HG02885 (cell line): ENCODE results near the gene TTC27.

Source experiments
- ATAC-seq: cut with Tn5 transposase; IDR thresholded peaks from one replicate; pipeline ENCODE4 v1.9.1; 2021; ENCODE audit warnings: mild to moderate bottlenecking; ENCODE audit not compliant: unreplicated experiment, poor library complexity

TTC27 gene

GRCh38 chr2:32666704-32667103, 38.9 kb downstream of the TTC27 start:
- no peak for ATAC-seq

- no peak for ATAC-seq
Observed at GRCh38 chr2:32668254-32668653, 40.4 kb downstream of the TTC27 start.

- ATAC-seq: no peak
Observed at GRCh38 chr2:32671885-32672533, 44.2 kb downstream of the TTC27 start.

- no peak for ATAC-seq
Observed at GRCh38 chr2:32678825-32679224, 51.0 kb downstream of the TTC27 start.

- no peak for ATAC-seq
Observed at GRCh38 chr2:32680942-32681341, 53.1 kb downstream of the TTC27 start.

- ATAC-seq: no peak
Observed at GRCh38 chr2:32683520-32684086, 55.8 kb downstream of the TTC27 start.

GRCh38 chr2:32688541-32688940, 60.7 kb downstream of the TTC27 start:
- peak; percentile 73 for ATAC-seq

GRCh38 chr2:32691678-32692077, 63.8 kb downstream of the TTC27 start:
- ATAC-seq: no peak

GRCh38 chr2:32696439-32696838, 68.6 kb downstream of the TTC27 start:
- no peak for ATAC-seq

- no peak for ATAC-seq
Observed at GRCh38 chr2:32697156-32697555, 69.3 kb downstream of the TTC27 start.

GRCh38 chr2:32699151-32699550, 71.3 kb downstream of the TTC27 start:
- no peak for ATAC-seq

GRCh38 chr2:32701806-32702205, 74.0 kb downstream of the TTC27 start:
- no peak for ATAC-seq

GRCh38 chr2:32702303-32703064, 74.6 kb downstream of the TTC27 start:
- ATAC-seq: no peak

- ATAC-seq: no peak
Observed at GRCh38 chr2:32706815-32707579, 79.1 kb downstream of the TTC27 start.

GRCh38 chr2:32711219-32711618, 83.4 kb downstream of the TTC27 start:
- no peak for ATAC-seq

- no peak for ATAC-seq
Observed at GRCh38 chr2:32711908-32712501, 84.2 kb downstream of the TTC27 start.

- no peak for ATAC-seq
Observed at GRCh38 chr2:32712870-32713269, 85.0 kb downstream of the TTC27 start.

- ATAC-seq: no peak
Observed at GRCh38 chr2:32714521-32714920, 86.7 kb downstream of the TTC27 start.

- ATAC-seq: peak; percentile 88
Observed at GRCh38 chr2:32715391-32715841, 87.6 kb downstream of the TTC27 start.

GRCh38 chr2:32715981-32716380, 88.1 kb downstream of the TTC27 start:
- no peak for ATAC-seq
